ENCODE results near the gene CCL24.

GRCh38 chr7:75813084-75813483 lies 522 bp downstream of the CCL24 start:
- TF ChIP-seq PRDM15 (CRISPR knock-in tag; IDR thresholded peaks at IDR 0.05) = no peak
- no peak for TF ChIP-seq MAX (CRISPR knock-in tag; IDR thresholded peaks at IDR 0.05)
- no peak for TF ChIP-seq CTCF (IDR thresholded peaks at IDR 0.05)
- no peak for TF ChIP-seq ATF3 (CRISPR knock-in tag; conservative IDR thresholded peaks at IDR 0.05)
- TF ChIP-seq ZNF512 (CRISPR knock-in tag; IDR thresholded peaks at IDR 0.05; ENCODE audit: borderline replicate concordance) = no peak
- no peak for TF ChIP-seq USF1 (CRISPR knock-in tag; IDR thresholded peaks at IDR 0.05)
- TF ChIP-seq FOXP1 (CRISPR knock-in tag; IDR thresholded peaks at IDR 0.05; ENCODE audit: borderline replicate concordance) = no peak
- TF ChIP-seq MLX (CRISPR knock-in tag; IDR thresholded peaks at IDR 0.05) = no peak
- no peak for TF ChIP-seq USF2 (CRISPR knock-in tag; IDR thresholded peaks at IDR 0.05)
- no peak for TF ChIP-seq TCF7 (CRISPR knock-in tag; IDR thresholded peaks at IDR 0.05; ENCODE audit: low read depth)
- no peak for TF ChIP-seq ZNF138 (CRISPR knock-in tag; conservative IDR thresholded peaks at IDR 0.05)
- no peak for TF ChIP-seq ZNF232 (CRISPR knock-in tag; IDR thresholded peaks at IDR 0.05)
- TF ChIP-seq TEAD4 (CRISPR knock-in tag; IDR thresholded peaks at IDR 0.05) = no peak
